GM08714 (cell line): Measurements from ENCODE around the gene GP5.
A peak's percentile ranks its signal among the peaks of the same experiment; 100 is the strongest.

Source experiments
- H3K4me3 ChIP-seq: fragments of 200-500 bp; sonication (Bioruptor generic); 2 replicates; pipeline ENCODE4 v1.5.1; 2014; ENCODE audit warnings: mild to moderate bottlenecking, low read length, inconsistent platforms
- ZNF274 ChIP-seq: IDR thresholded peaks from 2 replicates; pipeline ENCODE4 v1.6.1; 2012; ENCODE audit warnings: mild to moderate bottlenecking, low read depth, low read length

The GP5 gene

DNA sequence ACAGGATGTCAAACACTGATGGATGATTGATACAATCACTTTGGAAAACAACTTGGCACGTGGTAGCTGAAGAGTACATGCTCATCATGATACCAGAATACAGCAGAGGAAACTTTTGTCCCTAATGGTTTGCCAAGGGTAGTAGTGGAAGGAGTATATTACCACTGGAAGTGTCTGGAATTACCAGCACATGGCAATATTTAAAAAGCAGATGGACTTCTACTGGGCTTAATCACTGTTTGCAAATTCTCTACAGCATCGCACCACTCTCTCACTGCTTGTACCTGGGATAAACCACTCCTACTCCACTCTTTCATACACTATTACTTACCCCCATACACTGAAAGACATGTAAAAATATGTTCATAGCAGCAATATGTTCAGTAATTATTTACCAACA is 19.6 kb upstream of the GP5 start:
- no peak overlapping the region for H3K4me3 ChIP-seq
- no peak for TF ChIP-seq ZNF274

DNA sequence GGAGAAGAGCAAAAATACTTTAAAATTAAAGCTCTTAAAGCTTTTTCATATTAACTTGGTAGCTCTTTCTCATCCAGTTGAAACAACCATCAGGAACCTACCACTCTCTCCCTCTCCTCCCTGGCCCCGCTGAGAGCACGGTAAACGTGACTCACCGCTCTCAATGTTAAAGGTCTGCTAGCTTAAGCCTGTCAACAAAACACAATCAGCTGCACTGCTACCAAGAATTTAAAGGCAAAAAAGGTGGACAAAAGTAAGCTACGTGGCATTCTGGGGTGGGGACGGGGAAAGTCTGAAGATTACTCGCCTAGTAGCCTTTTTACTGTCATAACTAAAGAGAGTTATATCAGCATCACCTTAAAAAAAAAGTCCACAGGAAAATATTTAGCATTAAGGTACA is 8.4 kb upstream of the GP5 start:
- no peak for TF ChIP-seq ZNF274
- no peak overlapping the region for H3K4me3 ChIP-seq

DNA sequence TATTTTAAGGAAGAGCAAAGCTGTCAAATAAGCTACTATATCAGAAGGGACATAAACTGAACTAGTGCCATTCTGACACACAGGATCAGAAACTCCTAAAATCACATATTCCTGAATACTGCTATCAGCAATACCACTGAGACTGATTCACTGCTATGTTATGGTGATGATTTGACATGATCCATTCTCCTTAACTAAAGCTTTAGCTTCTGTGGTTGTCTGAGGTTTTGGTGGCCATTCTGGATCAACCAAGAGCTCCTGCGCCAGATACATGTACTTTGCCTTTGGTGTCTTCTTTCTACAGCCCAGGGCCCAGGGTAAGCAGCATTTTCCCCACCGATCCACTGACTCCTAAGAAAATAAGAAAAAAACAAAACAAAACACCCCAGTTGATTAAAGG is 6.7 kb upstream of the GP5 start:
- TF ChIP-seq ZNF274 = no peak

DNA sequence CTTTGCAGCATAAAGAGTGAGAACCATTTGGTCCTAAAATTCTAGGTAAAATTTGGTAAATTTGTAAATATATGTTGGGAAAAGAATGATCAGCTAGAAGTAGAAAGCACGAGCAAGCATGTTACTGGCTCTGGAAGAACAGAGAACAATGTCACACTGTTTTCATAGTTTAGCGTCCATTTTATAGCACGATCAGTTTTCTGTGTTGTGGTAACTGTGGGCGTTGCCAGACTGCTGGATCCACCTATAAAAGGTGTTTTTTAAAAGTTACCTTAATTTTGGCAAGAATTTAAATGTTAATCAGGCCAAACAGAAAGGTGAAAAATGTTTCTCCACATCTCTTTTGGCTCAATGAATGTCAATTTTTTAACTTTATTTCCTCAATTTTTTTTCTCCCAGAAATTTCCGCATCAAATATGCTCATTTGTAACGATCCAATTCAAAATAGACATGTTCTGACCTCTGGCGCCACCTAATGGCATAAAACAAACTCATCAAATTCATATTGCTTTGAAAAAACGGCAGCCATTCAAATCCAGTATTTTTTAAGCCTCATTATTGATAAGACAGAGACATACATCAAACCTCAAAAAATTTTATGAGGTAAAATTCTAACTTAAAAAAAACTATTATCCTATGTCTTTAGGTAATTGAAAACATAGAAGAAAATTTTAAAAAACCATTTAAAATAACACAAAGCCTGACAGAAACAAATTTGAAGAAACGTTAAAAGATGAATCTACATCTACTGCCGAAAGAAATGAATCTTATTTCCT is 5.5 kb upstream of the GP5 start:
- TF ChIP-seq ZNF274 = no peak
- no peak overlapping the region for H3K4me3 ChIP-seq

More for the DNA sequence above, 6.7 kb upstream of the GP5 start:
- no peak overlapping the region for H3K4me3 ChIP-seq

DNA sequence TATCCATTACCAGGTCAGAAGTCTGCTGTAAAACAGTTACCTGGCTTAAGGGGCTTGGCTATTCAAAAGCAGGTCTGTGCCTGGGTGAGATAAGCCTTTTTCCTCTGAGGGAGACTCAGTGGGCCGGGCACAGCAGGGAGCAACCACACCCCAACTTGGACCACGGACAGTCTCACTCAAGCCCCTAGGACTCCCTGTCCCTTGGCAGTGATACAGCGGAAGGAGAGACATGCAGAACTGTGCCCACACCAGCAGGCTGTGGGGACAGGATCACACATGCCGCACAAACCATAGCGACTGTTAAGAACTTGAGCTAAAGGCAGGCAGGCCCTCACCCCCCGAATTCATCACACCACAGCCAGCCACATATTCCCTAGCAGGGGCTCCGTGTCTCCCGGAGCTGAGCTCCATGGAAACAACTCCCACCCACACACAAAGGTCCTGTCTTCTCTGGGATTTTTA is 2.8 kb upstream of the GP5 start:
- no peak for TF ChIP-seq ZNF274
- no peak overlapping the region for H3K4me3 ChIP-seq

DNA sequence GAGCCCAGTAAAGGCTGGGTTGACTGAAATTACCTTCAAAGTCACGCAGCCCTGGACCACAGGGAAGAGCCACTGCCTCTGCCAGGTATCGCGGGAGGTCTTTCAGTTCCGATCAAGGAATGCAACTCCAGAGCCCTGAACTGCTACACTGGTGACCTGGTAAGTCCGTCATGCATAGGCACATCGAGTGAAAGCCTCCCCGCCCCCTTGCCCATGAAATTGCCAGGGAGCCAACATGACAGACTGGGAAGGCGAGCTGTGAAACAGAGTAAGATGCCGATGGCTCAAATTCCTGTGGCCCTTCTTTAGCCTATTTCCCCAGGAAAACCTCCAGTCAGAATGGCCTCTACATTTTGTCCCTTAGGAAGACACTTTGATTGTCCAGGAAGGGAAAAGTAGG is 2.3 kb upstream of the GP5 start:
- TF ChIP-seq ZNF274 = no peak

DNA sequence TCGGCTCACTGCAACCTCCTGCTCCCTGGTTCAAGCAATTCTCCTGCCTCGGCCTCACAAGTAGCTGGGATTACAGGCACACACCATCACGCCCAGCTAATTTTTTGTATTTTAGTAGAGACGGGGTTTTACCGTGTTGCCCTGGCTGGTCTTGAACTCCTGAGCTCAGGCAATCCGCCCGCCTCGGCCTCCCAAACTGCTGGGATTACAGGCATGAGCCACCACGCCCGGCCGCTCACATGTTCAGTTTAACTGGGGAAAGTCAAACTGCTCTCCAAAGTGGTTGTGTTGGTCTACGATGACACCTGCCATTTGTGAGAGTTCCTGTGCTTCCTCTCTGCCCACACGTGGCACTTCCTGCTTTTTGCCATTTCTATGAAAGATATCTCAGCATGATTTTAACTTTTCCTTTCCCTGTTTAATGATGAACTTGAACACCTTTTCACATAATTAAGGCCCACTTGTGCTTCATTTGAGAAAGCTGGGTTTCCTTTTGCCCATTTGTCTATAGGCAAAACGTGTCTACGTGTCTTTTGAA is 877 bp upstream of the GP5 start:
- no peak overlapping the region for H3K4me3 ChIP-seq
- no peak for TF ChIP-seq ZNF274

More for the DNA sequence above, 2.3 kb upstream of the GP5 start:
- H3K4me3 ChIP-seq = no peak overlapping the region

DNA sequence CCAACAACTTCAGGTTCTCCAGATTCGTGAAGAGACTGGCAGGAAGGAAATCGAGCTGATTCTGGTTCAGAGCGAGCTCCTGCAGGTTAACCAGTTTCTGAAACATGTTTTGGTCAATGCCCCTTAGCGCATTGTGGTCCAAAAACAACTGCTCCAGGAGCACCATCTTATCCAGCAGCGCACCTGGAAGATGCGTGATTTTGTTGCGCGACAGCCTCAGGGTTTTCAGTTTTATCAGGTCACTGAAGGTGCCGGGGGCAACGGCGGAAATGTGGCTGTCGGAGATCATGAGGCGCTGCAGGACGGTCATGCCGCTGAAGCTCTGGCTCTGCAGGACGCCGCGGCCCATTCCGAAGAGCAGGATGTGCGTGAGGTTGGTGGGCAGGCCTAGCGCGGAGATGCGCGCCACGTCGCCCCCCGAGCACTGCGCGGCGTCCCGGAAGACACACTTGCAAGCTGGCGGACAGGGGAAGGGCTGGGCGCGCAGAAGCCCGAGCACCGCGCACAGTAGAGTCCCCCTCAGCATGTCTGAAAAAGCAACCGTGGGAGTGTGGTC is 1.2 kb downstream of the GP5 start:
- no peak for TF ChIP-seq ZNF274
- peak overlapping the region; percentile 32; the same call in 1 of the 2 replicates for H3K4me3 ChIP-seq

DNA sequence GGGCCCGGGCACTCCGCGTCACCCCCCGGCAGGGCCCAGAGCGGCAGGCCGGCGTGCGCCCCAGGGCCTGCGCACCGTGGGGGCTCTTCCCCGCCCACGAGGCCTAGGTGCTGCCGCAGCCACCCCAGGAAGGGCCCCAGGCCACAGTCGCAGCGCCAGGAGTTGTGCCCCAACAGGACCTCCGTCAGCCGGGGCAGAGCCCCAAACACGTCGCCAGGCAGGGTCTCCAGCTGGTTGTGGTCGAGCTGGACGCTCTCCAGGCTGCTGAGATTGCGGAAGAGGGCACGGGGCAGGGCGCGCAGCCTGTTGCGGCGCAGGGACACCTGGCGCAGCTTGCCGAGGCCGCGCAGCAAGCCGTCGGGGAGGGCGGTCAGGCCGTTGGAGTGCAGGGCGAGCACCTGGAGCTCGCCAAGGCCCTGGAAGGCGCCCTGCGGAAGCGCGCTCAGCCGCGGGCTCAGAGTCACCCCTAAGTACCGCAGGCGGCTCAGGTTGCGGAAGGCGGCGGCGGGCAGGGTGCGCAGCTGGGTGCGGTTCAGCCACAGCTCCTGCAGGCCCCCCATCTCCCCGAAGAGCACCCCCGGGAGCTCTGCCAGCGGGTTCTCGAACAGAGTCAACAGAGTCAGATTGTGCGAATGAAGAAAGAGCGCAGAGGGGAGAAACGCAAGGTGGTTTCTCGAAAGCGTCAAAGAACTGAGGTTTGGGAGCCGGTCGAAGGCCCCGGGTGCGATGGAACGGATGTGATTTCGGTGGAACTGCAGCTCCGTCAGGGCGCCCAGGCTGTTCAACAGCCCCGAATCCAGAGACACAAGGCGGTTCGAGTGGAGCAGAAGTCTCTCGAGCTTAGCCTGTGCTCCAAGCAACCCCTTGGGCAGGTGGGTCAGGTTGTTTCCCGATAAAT is 2.0 kb downstream of the GP5 start:
- TF ChIP-seq ZNF274 = no peak
- H3K4me3 ChIP-seq = peak overlapping the region; percentile 30; the same call in 1 of the 2 replicates

DNA sequence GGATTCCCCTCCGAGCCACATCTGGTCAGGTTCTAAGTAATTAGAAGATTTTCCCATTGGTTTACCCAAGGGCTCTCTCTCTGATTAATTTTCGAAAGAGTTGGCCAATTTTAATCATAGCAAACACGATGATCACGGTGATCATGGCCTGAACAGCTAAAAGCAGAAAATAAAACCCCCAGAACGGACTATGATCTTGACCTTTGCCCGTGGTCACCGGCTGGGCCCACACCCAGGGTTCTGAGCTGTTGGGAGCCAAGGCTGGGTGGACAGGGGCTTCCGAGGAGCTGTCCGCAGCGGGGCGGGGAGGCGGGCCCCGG is 2.6 kb downstream of the GP5 start:
- H3K4me3 ChIP-seq = no peak overlapping the region; the same call in 1 of the 2 replicates
- no peak for TF ChIP-seq ZNF274

DNA sequence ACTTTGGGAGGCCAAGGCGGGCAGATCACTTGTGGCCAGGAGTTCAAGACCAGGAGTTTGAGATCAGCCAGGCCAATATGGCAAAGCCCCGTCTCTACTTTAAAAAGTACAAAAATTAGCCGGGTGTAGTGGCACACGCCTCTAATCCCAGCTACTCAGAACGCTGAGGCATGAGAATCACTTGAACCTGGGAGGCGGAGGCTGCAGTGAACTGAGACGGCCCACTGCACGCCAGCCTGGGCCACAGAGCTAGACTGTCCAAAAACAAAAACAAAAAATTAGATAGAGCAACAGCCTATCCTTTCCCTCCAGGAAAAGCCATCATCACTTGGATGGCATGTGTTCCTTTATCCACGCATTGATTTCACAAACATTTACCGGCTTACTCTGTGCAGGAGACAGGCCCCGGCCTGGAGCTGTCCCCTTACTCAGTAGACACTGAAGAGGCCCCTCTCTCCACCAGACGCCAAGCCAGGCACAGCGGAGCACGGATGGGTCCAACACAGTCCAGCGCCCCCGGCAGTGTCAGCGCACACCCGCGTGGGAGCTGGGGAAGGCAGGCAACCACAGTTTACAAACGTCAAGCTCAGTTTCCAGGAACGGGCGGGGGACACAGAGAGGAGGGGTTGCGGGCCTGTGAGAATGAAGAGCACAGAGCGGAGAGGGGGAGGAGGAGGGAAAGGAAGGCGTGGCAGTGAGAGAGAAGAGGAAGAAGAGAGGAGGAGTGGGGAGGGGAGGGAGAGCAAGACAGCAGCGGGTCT is 3.1 kb downstream of the GP5 start:
- TF ChIP-seq ZNF274 = no peak
- H3K4me3 ChIP-seq = no peak overlapping the region

DNA sequence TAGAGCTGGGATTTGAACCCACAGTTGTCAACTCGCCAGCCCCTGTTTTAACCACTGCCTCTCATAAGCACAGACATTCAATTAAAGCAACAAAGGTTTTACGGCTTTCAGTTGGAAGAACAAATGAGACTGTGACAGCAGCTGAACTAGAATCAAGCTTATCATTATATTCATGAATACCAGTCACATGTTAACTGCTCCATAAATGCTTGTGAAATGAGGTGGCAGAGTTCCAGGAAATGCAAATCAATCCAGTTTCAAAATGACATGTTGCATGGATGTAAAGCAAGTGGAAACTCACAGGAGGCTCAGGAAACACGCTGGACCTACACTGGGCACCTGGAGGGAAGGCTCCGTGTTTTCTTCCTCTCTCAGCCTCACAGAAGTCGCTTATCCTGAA is 3.9 kb downstream of the GP5 start:
- H3K4me3 ChIP-seq = no peak overlapping the region
- no peak for TF ChIP-seq ZNF274

DNA sequence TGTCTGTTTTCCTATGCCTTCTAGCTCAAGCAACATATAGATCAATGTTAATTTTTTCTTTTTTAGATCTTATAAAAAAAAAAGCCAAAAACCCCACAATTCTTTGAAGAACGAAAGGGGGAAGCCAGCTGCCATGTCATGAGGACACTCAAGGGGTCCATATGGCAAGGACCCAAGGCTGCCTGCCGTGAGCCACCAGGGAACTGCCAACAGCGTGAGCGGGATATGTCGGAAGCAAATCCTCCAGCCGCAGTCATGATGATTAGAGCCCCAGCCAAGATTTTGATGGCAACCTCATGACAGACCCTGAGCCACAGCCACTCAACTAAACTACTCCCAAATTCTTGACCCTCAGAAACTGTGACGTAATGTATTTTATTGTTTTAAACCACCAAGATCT is 6.5 kb downstream of the GP5 start:
- no peak for TF ChIP-seq ZNF274
- no peak overlapping the region for H3K4me3 ChIP-seq

DNA sequence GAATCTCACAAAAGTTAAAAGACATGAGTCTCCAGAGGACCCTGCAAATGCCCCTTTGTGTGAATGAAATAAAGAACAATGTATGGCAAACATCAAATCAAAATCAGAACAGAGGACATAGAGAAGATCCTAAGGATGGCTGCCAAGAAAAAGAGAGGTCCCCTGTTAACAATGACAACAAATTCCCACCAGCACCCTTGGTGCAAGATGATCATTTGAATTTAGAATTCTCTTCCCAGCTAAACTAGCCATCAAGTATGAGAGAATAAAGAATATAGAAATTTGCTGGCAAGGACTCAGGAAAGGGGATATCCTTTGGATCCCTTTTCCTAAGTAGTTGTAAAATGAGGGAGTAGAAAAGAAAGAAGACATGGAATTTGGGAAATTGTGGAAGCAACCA is 8.2 kb downstream of the GP5 start:
- no peak overlapping the region for H3K4me3 ChIP-seq
- no peak for TF ChIP-seq ZNF274
